ENCODE results near the gene TMEM54.
"Not testable (repeated sequence)": the region's sequence is repeated elsewhere in the genome, so short reads cannot be mapped to it uniquely, and the experiment has no call there.

GRCh38 chr1:32905588-32905987, 4.4 kb upstream of the TMEM54 start:
- TF ChIP-seq EZH2 (IDR thresholded peaks at IDR 0.05; ENCODE audit: insufficient read depth, poor library complexity, severe bottlenecking); EZH2phosphoT487 (IDR thresholded peaks at IDR 0.05; ENCODE audit: insufficient read depth, low read depth): not testable (repeated sequence)
